ENCODE results near the gene ABHD15.

- TF ChIP-seq CTCF (IDR thresholded peaks at IDR 0.05; ENCODE audit: low read length) = no peak
- no peak for TF ChIP-seq EZH2 (IDR thresholded peaks at IDR 0.05; ENCODE audit: borderline replicate concordance, low read length)
Measured at GRCh38 chr17:29607557-29608195, 40.8 kb upstream of the ABHD15 start.
